HEK293 (cell line): ENCODE measurements around the gene METTL17.

Experiments
- GLIS2 ChIP-seq: fragments of 450-650 bp; formaldehyde crosslinking; IDR thresholded peaks from 2 replicates; pipeline ENCODE4 v1.5.1; 2016; ENCODE audit warnings: missing biosample characterization, missing genetic modification characterization
- KLF10 ChIP-seq: fragments of 450-650 bp; IDR thresholded peaks from 2 replicates; pipeline ENCODE4 v1.5.1; 2018; ENCODE audit warnings: missing biosample characterization, mild to moderate bottlenecking, missing genetic modification characterization
- KLF7 ChIP-seq: fragments of 450-650 bp; formaldehyde crosslinking; IDR thresholded peaks from 2 replicates; pipeline ENCODE4 v1.5.1; 2016; ENCODE audit warnings: missing biosample characterization, missing genetic modification characterization, borderline replicate concordance
- SETDB1 ChIP-seq: IDR thresholded peaks from one replicate; pipeline ENCODE4 v1.6.1; 2017; ENCODE audit warnings: mild to moderate bottlenecking, low read length, moderate library complexity, mixed read lengths; ENCODE audit not compliant: insufficient read length
- ZFP41 ChIP-seq: fragments of 450-650 bp; formaldehyde crosslinking; IDR thresholded peaks from 2 replicates; pipeline ENCODE4 v1.5.1; 2016; ENCODE audit warnings: missing biosample characterization, missing genetic modification characterization, borderline replicate concordance
- ZIC2 ChIP-seq: fragments of 450-650 bp; formaldehyde crosslinking; IDR thresholded peaks from 2 replicates; pipeline ENCODE4 v1.5.1; 2016; ENCODE audit warnings: missing biosample characterization, missing genetic modification characterization
- ZNF10 ChIP-seq: fragments of 450-650 bp; formaldehyde crosslinking; IDR thresholded peaks from 2 replicates; pipeline ENCODE4 v1.5.1; 2017; ENCODE audit warnings: missing biosample characterization, missing genetic modification characterization
- ZNF140 ChIP-seq: fragments of 450-650 bp; formaldehyde crosslinking; IDR thresholded peaks from 2 replicates; pipeline ENCODE4 v1.5.1; 2016; ENCODE audit warnings: missing biosample characterization, missing genetic modification characterization
- ZNF157 ChIP-seq: fragments of 450-650 bp; formaldehyde crosslinking; IDR thresholded peaks from 2 replicates; pipeline ENCODE4 v1.5.1; 2016; ENCODE audit warnings: missing biosample characterization, missing genetic modification characterization
- ZNF19 ChIP-seq: fragments of 450-650 bp; formaldehyde crosslinking; IDR thresholded peaks from 2 replicates; pipeline ENCODE4; 2016; ENCODE audit warnings: missing biosample characterization, missing genetic modification characterization, low read depth
- ZNF394 ChIP-seq: fragments of 450-650 bp; formaldehyde crosslinking; IDR thresholded peaks from 2 replicates; pipeline ENCODE4 v1.5.1; 2016; ENCODE audit warnings: missing biosample characterization, missing genetic modification characterization, mild to moderate bottlenecking, moderate library complexity, borderline replicate concordance
- ZNF404 ChIP-seq: fragments of 450-650 bp; formaldehyde crosslinking; IDR thresholded peaks from 2 replicates; pipeline ENCODE4 v1.5.1; 2017; ENCODE audit warnings: missing biosample characterization, missing genetic modification characterization
- ZNF549 ChIP-seq: fragments of 450-650 bp; IDR thresholded peaks from 2 replicates; pipeline ENCODE4 v1.5.1; 2018; ENCODE audit warnings: missing biosample characterization, missing genetic modification characterization, mild to moderate bottlenecking, inconsistent platforms, moderate library complexity
- ZNF558 ChIP-seq: fragments of 450-650 bp; formaldehyde crosslinking; IDR thresholded peaks from 2 replicates; pipeline ENCODE4 v1.5.1; 2016; ENCODE audit warnings: missing biosample characterization, missing genetic modification characterization
- ZNF768 ChIP-seq: fragments of 450-650 bp; formaldehyde crosslinking; IDR thresholded peaks from 2 replicates; pipeline ENCODE4 v1.5.1; 2018; ENCODE audit warnings: missing biosample characterization, mild to moderate bottlenecking, missing genetic modification characterization
- ZNF776 ChIP-seq: fragments of 450-650 bp; formaldehyde crosslinking; IDR thresholded peaks from 2 replicates; pipeline ENCODE4 v1.5.0; 2017; ENCODE audit warnings: missing biosample characterization, missing genetic modification characterization, borderline replicate concordance
- ZNF777 ChIP-seq: fragments of 450-650 bp; formaldehyde crosslinking; IDR thresholded peaks from 2 replicates; pipeline ENCODE4 v1.5.1; 2017; ENCODE audit warnings: missing biosample characterization, missing genetic modification characterization, borderline replicate concordance
- ZNF830 ChIP-seq: fragments of 450-650 bp; IDR thresholded peaks from 2 replicates; pipeline ENCODE4 v1.5.0; 2018; ENCODE audit warnings: missing biosample characterization, missing genetic modification characterization, low read depth, mild to moderate bottlenecking, moderate library complexity
- ZNF837 ChIP-seq: fragments of 450-650 bp; formaldehyde crosslinking; IDR thresholded peaks from 2 replicates; pipeline ENCODE4 v1.5.1; 2016; ENCODE audit warnings: missing biosample characterization, missing genetic modification characterization
- TF ChIP-seq, protein P1 (sequence below): fragments of 450-650 bp; formaldehyde crosslinking; IDR thresholded peaks from 2 replicates; pipeline ENCODE4 v1.5.1; 2016; ENCODE audit warnings: missing biosample characterization, missing genetic modification characterization
- TF ChIP-seq, protein P2 (sequence below): fragments of 450-650 bp; formaldehyde crosslinking; IDR thresholded peaks from 2 replicates; pipeline ENCODE4 v1.5.1; 2016; ENCODE audit warnings: missing biosample characterization, missing genetic modification characterization
- TF ChIP-seq, protein P3 (sequence below): fragments of 450-650 bp; formaldehyde crosslinking; optimal IDR thresholded peaks from 2 replicates; pipeline ENCODE3; 2016; ENCODE audit warnings: missing biosample characterization, mild to moderate bottlenecking, missing genetic modification characterization
- TF ChIP-seq, protein P4 (sequence below): fragments of 450-650 bp; formaldehyde crosslinking; IDR thresholded peaks from 2 replicates; pipeline ENCODE4 v1.5.1; 2017; ENCODE audit warnings: missing biosample characterization, mild to moderate bottlenecking, missing genetic modification characterization, moderate library complexity
- TF ChIP-seq, protein P5 (sequence below): fragments of 450-650 bp; formaldehyde crosslinking; IDR thresholded peaks from 2 replicates; pipeline ENCODE4 v1.5.1; 2017; ENCODE audit warnings: missing biosample characterization, missing genetic modification characterization
- TF ChIP-seq, protein P6 (sequence below): sonication (generic); formaldehyde crosslinking; IDR thresholded peaks from 2 replicates; pipeline ENCODE4 v1.8.1; 2022; ENCODE audit warnings: mild to moderate bottlenecking, moderate library complexity, missing genetic modification reagents
- TF ChIP-seq, protein P7 (sequence below): fragments of 450-650 bp; formaldehyde crosslinking; IDR thresholded peaks from 2 replicates; pipeline ENCODE4 v1.5.1; 2016; ENCODE audit warnings: missing biosample characterization, missing genetic modification characterization
- TF ChIP-seq, protein P8 (sequence below): fragments of 450-650 bp; formaldehyde crosslinking; IDR thresholded peaks from 2 replicates; pipeline ENCODE4 v1.5.1; 2016; ENCODE audit warnings: missing biosample characterization, missing genetic modification characterization

The METTL17 gene

DNA sequence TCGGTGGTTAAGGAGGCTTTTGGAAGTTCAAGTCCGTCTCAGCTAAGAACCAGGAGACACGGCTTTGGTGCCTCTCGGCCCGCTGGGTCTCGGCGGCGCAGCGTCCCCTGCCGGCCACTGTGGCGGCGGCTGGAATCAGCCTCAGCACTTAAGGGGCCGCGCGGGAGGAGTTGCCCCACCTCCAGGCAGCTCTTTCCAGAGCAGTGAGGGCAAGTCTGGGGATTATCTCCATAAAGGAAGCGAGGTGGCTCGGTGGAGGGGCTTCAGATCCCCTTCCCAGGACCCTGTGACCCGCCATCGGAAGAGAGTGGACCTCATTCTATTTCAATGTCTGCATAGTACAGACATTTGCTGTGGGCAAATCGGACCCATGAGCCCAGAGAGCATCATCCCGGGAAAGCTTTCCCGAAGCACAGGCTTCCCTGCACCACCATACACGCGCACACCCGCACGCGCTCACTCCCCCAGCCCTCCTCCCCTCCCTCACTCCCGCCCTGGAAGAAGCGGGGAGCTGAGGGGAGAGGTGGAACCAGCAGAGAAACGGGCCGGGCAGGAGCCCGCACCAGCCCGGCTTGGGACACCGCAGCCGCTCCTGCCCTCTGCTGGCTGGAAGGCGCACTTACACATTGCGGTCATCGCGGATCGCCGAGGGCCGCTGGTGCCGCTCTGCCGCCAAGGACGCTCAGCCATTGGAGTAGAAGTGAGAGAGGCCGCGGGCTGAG lies 18.6 kb upstream of the METTL17 start (continued):
- TF ChIP-seq, protein P1, sequence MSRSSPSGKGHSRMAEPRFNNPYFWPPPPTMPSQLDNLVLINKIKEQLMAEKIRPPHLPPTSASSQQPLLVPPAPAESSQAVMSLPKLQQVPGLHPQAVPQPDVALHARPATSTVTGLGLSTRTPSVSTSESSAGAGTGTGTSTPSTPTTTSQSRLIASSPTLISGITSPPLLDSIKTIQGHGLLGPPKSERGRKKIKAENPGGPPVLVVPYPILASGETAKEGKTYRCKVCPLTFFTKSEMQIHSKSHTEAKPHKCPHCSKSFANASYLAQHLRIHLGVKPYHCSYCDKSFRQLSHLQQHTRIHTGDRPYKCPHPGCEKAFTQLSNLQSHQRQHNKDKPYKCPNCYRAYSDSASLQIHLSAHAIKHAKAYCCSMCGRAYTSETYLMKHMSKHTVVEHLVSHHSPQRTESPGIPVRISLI: no peak
- TF ChIP-seq, protein P2, sequence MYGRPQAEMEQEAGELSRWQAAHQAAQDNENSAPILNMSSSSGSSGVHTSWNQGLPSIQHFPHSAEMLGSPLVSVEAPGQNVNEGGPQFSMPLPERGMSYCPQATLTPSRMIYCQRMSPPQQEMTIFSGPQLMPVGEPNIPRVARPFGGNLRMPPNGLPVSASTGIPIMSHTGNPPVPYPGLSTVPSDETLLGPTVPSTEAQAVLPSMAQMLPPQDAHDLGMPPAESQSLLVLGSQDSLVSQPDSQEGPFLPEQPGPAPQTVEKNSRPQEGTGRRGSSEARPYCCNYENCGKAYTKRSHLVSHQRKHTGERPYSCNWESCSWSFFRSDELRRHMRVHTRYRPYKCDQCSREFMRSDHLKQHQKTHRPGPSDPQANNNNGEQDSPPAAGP (tag by site-specific recombination): peak; percentile 58
- TF ChIP-seq, protein P3, sequence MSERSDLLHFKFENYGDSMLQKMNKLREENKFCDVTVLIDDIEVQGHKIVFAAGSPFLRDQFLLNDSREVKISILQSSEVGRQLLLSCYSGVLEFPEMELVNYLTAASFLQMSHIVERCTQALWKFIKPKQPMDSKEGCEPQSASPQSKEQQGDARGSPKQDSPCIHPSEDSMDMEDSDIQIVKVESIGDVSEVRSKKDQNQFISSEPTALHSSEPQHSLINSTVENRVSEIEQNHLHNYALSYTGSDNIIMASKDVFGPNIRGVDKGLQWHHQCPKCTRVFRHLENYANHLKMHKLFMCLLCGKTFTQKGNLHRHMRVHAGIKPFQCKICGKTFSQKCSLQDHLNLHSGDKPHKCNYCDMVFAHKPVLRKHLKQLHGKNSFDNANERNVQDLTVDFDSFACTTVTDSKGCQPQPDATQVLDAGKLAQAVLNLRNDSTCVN (tag by site-specific recombination): peak; percentile 91
- TF ChIP-seq KLF10 (0 out of 2 replicates have a peak, but pooled peaks have one; percentile 34), ZIC2 (tag by site-specific recombination) (0 out of 2 replicates have a peak, but pooled peaks have one; percentile 35), KLF7 (tag by site-specific recombination) (no peak), ZNF777 (tag by site-specific recombination) (no peak), ZNF394 (tag by site-specific recombination) (peak; percentile 49; the same call in 1 of the 2 replicates), ZFP41 (tag by site-specific recombination) (no peak), ZNF140 (tag by site-specific recombination) (no peak), ZNF10 (0 out of 2 replicates have a peak, but pooled peaks have one; percentile 30), ZNF830 (tag by site-specific recombination) (no peak), ZNF776 (no peak), ZNF558 (tag by site-specific recombination) (no peak), ZNF19 (tag by site-specific recombination) (no peak), GLIS2 (tag by site-specific recombination) (no peak), ZNF549 (tag by site-specific recombination) (no peak), ZNF404 (tag by site-specific recombination) (no peak), ZNF768 (tag by site-specific recombination) (no peak), SETDB1 (no peak), ZNF837 (tag by site-specific recombination) (no peak), ZNF157 (tag by site-specific recombination) (no peak)
- TF ChIP-seq, protein P4, sequence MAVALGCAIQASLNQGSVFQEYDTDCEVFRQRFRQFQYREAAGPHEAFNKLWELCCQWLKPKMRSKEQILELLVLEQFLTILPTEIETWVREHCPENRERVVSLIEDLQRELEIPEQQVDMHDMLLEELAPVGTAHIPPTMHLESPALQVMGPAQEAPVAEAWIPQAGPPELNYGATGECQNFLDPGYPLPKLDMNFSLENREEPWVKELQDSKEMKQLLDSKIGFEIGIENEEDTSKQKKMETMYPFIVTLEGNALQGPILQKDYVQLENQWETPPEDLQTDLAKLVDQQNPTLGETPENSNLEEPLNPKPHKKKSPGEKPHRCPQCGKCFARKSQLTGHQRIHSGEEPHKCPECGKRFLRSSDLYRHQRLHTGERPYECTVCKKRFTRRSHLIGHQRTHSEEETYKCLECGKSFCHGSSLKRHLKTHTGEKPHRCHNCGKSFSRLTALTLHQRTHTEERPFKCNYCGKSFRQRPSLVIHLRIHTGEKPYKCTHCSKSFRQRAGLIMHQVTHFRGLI (tag by site-specific recombination): peak; percentile 86
- TF ChIP-seq, protein P5, sequence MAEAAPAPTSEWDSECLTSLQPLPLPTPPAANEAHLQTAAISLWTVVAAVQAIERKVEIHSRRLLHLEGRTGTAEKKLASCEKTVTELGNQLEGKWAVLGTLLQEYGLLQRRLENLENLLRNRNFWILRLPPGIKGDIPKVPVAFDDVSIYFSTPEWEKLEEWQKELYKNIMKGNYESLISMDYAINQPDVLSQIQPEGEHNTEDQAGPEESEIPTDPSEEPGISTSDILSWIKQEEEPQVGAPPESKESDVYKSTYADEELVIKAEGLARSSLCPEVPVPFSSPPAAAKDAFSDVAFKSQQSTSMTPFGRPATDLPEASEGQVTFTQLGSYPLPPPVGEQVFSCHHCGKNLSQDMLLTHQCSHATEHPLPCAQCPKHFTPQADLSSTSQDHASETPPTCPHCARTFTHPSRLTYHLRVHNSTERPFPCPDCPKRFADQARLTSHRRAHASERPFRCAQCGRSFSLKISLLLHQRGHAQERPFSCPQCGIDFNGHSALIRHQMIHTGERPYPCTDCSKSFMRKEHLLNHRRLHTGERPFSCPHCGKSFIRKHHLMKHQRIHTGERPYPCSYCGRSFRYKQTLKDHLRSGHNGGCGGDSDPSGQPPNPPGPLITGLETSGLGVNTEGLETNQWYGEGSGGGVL: peak; percentile 92
- TF ChIP-seq, protein P6, sequence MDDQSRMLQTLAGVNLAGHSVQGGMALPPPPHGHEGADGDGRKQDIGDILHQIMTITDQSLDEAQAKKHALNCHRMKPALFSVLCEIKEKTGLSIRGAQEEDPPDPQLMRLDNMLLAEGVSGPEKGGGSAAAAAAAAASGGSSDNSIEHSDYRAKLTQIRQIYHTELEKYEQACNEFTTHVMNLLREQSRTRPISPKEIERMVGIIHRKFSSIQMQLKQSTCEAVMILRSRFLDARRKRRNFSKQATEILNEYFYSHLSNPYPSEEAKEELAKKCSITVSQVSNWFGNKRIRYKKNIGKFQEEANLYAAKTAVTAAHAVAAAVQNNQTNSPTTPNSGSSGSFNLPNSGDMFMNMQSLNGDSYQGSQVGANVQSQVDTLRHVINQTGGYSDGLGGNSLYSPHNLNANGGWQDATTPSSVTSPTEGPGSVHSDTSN: 0 out of 2 replicates have a peak, but pooled peaks have one; percentile 23
- TF ChIP-seq, protein P7, sequence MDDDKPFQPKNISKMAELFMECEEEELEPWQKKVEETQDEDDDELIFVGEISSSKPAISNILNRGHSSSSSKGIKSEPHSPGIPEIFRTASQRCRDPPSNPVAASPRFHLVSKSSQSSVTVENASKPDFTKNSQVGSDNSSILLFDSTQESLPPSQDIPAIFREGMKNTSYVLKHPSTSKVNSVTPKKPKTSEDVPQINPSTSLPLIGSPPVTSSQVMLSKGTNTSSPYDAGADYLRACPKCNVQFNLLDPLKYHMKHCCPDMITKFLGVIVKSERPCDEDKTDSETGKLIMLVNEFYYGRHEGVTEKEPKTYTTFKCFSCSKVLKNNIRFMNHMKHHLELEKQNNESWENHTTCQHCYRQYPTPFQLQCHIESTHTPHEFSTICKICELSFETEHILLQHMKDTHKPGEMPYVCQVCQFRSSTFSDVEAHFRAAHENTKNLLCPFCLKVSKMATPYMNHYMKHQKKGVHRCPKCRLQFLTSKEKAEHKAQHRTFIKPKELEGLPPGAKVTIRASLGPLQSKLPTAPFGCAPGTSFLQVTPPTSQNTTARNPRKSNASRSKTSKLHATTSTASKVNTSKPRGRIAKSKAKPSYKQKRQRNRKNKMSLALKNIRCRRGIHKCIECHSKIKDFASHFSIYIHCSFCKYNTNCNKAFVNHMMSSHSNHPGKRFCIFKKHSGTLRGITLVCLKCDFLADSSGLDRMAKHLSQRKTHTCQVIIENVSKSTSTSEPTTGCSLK: no peak
- TF ChIP-seq, protein P8, sequence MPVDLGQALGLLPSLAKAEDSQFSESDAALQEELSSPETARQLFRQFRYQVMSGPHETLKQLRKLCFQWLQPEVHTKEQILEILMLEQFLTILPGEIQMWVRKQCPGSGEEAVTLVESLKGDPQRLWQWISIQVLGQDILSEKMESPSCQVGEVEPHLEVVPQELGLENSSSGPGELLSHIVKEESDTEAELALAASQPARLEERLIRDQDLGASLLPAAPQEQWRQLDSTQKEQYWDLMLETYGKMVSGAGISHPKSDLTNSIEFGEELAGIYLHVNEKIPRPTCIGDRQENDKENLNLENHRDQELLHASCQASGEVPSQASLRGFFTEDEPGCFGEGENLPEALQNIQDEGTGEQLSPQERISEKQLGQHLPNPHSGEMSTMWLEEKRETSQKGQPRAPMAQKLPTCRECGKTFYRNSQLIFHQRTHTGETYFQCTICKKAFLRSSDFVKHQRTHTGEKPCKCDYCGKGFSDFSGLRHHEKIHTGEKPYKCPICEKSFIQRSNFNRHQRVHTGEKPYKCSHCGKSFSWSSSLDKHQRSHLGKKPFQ (tag by site-specific recombination): no peak
